Muscle of leg (tissue), 11 donors: ENCODE results near the gene TMEM253. TPM values are rescaled to one million over a fixed set of nuclear protein-coding genes. Genes with fewer than 3 reads are reported as not detected.
A peak's percentile ranks its signal among the peaks of the same experiment; 100 is the strongest.

ENCODE experiments used
- DNase-seq: peaks from one replicate; pipeline ENCODE4 v3.0.0; 2013
- H3K27ac ChIP-seq: one replicate; pipeline ENCODE4 v1.5.1; 2013; ENCODE audit warnings: mild to moderate bottlenecking, low read length, control low read depth
- H3K27me3 ChIP-seq: one replicate; pipeline ENCODE4 v1.6.1; 2013; ENCODE audit warnings: low read length; ENCODE audit not compliant: control insufficient read depth, insufficient read depth
- H3K36me3 ChIP-seq: one replicate; pipeline ENCODE4 v1.6.1; 2013; ENCODE audit warnings: low read length; ENCODE audit not compliant: control insufficient read depth, insufficient read depth
- H3K4me1 ChIP-seq: one replicate; pipeline ENCODE4 v1.6.1; 2013; ENCODE audit warnings: low read length; ENCODE audit not compliant: control insufficient read depth, insufficient read depth
- H3K4me3 ChIP-seq: one replicate; pipeline ENCODE4 v1.5.1; 2013; ENCODE audit warnings: low read length, control low read depth
- H3K9me3 ChIP-seq: replicated peaks from 2 replicates; pipeline ENCODE4 v1.6.1; 2013; ENCODE audit warnings: low read depth, low read length; ENCODE audit not compliant: control insufficient read depth
- WGBS: methylation state at CpG from one replicate; pipeline ENCODE4 v1.1.5; 2013; ENCODE audit warnings: missing lambda C conversion rate; ENCODE audit not compliant: insufficient coverage; 5-methylcytosine and 5-hydroxymethylcytosine counted together
- polyA plus RNA-seq, 8 donors: library from polyadenylated mRNA; unstranded; fragments of 120-200 nt; gene quantifications; one replicate each; pipeline versions ENCODE4 v1.2.1 to v1.2.3, GENCODE V29; 2013; ENCODE audit warnings: inconsistent platforms in 1 of 8, low replicate concordance in 1 of 8; ENCODE audit not compliant: insufficient read length in 8 of 8, insufficient read depth in 1 of 8
- total RNA-seq: library from RNA; stranded (reverse); fragments of 120-200 nt; gene quantifications from one replicate; pipeline ENCODE4 v1.2.4, GENCODE V29; 2013

Gene TMEM253
- total and polyA plus RNA-seq, 9 donors = 0.29 to 1.4 (median 0.65) TPM

DNA sequence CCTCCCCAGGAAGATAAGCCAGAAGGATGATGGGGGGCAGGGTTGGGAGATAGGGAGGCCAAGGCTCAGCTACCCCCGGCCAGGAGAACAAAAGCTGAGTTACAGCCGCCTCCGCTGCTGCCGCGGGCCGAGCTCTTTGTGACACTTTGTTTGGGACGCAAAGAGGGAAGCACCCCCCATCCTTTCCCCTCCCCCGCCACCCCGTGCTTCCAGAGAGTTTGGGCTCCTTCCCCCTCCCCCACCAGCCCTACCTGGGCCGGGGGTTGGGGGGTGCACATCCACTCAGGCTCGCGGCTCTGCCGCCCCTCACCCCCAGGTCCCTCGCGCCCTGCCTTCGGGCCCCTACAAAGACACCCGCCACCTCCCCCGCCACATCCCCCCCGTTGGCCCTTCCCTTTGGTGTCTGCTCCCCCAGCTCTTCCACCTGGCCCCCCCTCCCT, 3.2 kb upstream of the TMEM253 start:
- Histone ChIP-seq H3K27me3 (no peaks in the 10 kb centered on the region), H3K9me3 (no peaks in the 10 kb centered on the region), H3K36me3 (peaks cover 4% of the 10 kb centered on the region), H3K4me3 (peak overlapping the region; percentile 25), H3K27ac (peak overlapping the region; percentile 77), H3K4me1 (peaks cover 49% of the 10 kb centered on the region)
- DNase-seq = no peak
- 0% methylated on average over 7 of the region's 19 CpGs for WGBS

DNA sequence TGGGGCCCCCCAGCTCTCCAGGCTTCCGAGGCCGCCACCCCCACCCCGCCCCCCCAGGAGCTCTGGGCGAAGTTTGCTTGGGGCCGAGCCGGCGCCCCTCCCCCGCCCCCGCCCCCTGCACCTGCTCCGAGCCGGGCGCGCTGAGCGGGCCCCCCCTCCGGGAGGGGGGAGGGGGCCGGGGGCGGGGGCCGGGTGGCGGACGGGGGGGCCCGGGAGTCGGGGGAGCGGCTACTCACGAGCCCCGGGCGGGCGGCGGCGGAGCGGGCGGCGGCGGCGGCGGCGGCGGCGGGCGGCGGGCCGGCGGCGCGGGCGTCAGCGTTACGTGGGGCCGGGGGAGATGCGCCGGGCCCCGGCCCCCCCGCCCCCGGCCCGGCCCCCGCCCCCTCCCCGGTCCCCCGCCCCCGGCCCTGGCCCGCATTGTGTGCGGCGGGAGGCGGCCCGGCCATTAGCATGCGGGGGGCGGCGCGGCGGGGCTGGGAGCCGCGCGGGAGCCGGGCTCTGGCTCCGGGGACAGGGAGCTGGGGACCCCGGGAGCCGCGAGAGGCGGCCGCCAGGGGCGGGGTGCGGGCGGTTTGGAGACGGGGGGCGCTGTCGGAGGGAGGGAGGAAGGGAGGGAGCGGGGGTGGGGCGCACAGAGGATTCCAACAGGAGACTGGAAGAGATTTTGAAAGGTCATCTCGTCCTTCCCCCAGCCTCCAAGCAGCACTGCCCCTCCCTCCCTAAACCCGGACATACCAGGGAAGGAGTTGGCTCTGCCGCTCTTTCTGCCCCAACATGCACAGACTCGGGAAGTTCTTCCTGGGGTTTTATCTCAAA, 2.6 kb upstream of the TMEM253 start, which contains the start of gene ZNF219:
Gene ZNF219 (minus strand): TSS at position 580 of the 816 bp plus-strand sequence. CDS start 5,064 bp downstream, outside the sequence.
- Histone ChIP-seq H3K36me3 (no peaks in the 10 kb centered on the region), H3K27me3 (no peaks in the 10 kb centered on the region), H3K27ac (peak within 1 kb of the TSS; percentile 89), H3K4me3 (peak within 1 kb of the TSS; percentile 61), H3K4me1 (peaks cover 49% of the 10 kb centered on the region), H3K9me3 (no peaks in the 10 kb centered on the region)
- under 1% methylated on average over 21 of the region's 90 CpGs for WGBS
- DNase-seq = peak; percentile 77

DNA sequence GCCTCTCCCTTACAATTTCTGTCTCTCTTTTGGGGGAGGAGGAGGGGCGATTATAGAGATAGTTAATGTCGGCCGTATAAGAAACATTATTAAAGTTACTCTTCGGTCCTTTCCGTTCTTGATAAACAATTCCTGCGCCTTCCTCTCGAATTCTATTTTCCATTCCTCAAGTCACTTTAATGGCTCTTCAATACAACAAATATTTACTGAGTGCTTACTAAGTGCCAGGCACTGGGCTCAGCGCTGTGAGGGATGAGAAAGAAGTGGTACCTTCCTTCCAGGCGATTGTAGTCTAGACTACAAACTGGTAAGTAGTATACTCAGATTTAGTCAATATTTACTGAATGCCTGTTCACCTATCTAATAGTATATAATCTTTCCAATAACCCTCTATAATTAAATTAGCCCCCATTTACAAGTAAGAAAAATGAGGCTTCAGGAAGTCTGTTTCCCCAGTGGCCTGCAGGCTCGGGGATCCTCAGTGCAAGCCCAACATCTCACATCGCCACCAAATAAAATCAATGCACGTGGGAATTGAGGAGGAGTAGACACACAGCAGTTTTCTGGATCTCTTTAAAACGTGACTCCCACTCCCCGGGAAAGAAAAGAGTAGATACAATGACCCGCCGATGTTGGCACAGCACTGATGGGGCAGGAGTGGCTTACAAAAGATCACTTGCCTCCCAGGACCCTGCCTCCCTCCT, 1.8 kb upstream of the TMEM253 start:
- peak overlapping the region; percentile 61 for H3K4me3 ChIP-seq
- H3K27me3 ChIP-seq = no peaks in the 10 kb centered on the region
- 34% methylated on average over 4 of the region's 16 CpGs for WGBS
- H3K4me1 ChIP-seq = peaks cover 44% of the 10 kb centered on the region
- no peak for DNase-seq
- H3K27ac ChIP-seq = peak overlapping the region; percentile 89
- H3K36me3 ChIP-seq = no peaks in the 10 kb centered on the region
- H3K9me3 ChIP-seq = no peaks in the 10 kb centered on the region

DNA sequence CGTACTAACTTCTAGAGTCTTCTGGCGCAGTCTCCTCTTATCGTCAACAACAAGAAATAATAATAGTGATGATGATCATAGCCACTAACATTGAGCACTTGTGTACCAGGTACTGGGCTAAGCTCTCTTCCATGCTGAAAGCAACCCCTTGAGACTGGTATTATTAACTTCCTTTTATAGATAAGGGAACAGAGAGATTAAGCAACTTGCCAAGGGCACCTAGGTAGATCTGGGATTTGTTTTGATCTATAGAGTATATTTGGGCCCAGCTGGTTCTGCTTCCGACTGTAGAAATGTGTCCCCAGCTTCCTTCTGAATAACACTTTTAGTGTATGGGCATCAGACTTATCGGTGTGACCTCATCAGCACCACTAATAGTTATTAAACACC, 1.3 kb upstream of the TMEM253 start:
- H3K36me3 ChIP-seq = no peaks in the 10 kb centered on the region
- H3K27me3 ChIP-seq = no peaks in the 10 kb centered on the region
- peaks cover 39% of the 10 kb centered on the region for H3K4me1 ChIP-seq
- no peaks in the 10 kb centered on the region for H3K9me3 ChIP-seq
- no peak overlapping the region for H3K4me3 ChIP-seq
- 89% methylated on average over 1 of the region's 5 CpGs for WGBS
- peak overlapping the region; percentile 35 for H3K27ac ChIP-seq
- no peak for DNase-seq

DNA sequence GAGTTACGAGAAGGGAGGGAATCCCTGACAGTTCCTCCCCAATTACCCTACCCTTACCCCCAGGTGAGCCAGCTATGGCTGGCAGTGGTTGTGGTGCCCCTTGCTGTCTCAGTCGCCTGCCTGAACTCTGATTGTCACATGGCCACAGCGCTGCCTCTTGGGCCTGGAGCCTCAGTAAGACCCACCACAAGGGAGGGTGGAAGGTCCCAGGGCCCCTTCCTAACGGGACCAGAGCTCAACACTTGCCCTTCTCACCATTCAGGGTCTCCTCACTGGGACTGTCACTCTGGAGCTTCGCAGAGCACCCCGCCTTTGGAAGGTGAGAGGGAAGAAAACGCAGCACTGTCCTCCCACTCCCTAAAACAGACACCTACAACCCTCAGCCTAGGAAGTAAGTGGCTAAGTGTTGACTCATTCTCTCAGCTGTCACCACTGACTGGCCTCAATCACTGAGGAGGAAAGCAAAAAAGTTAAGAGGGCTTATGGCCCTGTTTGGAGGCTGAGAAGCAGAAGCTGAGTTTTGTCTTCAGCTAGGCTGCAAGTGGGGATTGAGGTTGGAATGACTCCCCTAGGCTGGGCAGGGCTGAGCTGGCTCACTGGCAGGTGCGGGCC, 1.0 kb downstream of the TMEM253 start:
- Histone ChIP-seq H3K9me3 (no peaks in the 10 kb centered on the region), H3K36me3 (no peaks in the 10 kb centered on the region), H3K4me3 (no peak overlapping the region), H3K4me1 (peaks cover 44% of the 10 kb centered on the region), H3K27ac (no peak overlapping the region), H3K27me3 (no peaks in the 10 kb centered on the region)
- DNase-seq = no peak
- WGBS = 84% methylated on average over 3 of the region's 8 CpGs

DNA sequence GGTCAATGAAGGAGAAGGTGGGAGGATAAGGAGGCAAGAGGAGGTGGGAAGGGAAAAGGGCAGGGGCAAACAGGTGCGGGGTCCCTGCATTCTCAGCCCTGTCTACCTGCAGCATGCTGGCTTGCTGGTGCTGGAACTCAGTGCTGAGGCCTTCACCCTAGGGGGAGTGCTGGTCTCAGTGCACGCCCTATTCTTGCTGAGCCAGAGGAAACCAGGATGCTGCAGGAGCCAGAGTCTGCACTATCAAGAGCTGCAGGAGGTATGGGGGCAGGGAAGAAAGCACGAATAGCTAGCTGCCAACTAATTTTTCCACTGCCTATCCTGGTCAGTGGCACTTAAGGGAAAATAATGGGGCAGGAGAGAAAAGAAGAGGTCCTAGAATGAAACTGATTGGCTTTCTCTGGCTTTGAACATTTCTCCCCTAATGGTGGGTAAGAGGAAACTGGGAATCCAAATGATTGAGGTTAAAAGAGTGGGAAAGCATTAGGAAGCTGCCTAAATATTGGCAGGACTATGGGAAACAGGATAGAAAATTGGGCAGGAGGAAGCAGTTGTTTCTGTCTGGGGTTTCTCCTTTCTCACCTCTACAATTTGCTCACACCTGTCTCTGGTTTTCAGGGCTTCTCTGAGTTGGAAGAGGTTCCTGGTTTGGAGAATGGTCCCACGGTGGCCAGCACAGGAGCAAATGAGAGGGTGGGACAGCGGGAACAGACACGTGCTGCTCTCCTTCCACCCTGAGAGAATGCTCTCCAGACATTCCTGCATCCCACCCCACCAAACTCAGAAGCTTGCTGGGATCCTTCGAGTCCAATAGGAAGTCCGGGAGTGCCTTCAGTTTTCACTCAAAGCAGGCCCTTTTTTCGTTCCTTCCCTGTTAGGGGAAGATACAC, 1.9 kb downstream of the TMEM253 start:
- peak overlapping the region; percentile 97 for H3K27ac ChIP-seq
- WGBS = 0% methylated on average over 5 of the region's 9 CpGs
- no peaks in the 10 kb centered on the region for H3K27me3 ChIP-seq
- peaks cover 44% of the 10 kb centered on the region for H3K4me1 ChIP-seq
- H3K9me3 ChIP-seq = no peaks in the 10 kb centered on the region
- no peak for DNase-seq
- peak overlapping the region; percentile 81 for H3K4me3 ChIP-seq
- H3K36me3 ChIP-seq = no peaks in the 10 kb centered on the region

DNA sequence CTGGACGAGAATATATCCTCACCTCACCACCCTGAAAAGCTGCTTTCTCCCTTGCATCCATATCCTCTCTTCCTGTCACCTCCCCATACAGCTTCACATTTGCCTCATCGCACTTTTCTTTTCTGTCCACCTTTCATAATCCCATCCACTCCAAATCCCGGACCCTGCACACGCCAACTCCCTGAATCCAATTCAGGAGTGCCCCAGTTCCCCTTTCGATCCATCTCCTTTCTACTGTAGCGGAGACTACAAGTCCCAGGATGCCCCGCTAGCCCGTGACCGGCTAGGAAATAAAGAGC, 2.5 kb downstream of the TMEM253 start:
- H3K36me3 ChIP-seq = no peaks in the 10 kb centered on the region
- no peaks in the 10 kb centered on the region for H3K27me3 ChIP-seq
- peaks cover 44% of the 10 kb centered on the region for H3K4me1 ChIP-seq
- 0% methylated on average over 7 of the region's 9 CpGs for whole genome bisulfite sequencing
- H3K27ac ChIP-seq = peak overlapping the region; percentile 97
- no peaks in the 10 kb centered on the region for H3K9me3 ChIP-seq
- no peak for DNase-seq
- peak overlapping the region; percentile 81 for H3K4me3 ChIP-seq

DNA sequence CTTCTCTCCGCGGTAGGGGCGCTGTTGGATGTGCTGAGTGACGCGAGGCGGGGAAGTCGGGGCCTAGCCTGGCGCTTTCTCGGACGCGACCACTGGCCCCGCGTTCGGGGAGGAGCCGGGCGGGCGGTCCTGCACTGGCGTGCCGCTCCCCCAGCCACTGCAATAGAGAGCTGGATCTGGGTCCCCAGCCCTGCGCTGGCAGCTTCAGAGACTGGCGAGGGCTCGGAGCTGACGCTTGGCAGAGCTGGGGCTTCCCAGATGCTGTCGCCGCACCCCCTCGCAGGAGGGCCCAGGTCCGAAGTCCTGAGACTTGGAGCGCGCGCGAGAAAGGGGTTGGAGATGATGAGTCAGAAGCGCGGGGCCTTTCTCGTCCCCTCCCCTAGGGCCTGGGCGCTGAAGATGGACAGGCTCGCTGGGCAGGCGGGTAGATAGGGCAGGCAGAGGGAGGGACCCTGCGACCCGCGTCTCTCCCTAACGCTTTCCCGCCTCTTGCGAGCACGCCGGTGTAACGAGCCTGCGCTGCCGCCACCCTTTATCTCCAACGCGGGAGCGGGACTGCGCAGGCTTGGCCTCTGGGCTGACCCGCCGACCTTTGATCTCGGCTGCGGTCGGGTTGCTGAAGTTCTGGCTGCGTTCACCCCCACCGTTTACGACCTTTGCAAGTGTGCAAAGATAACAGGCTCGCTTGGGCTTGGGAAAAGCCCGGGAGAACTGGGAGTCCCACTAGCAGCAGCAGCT, 3.0 kb downstream of the TMEM253 start:
- Histone ChIP-seq H3K36me3 (no peaks in the 10 kb centered on the region), H3K27me3 (no peaks in the 10 kb centered on the region), H3K4me1 (peaks cover 44% of the 10 kb centered on the region), H3K9me3 (no peaks in the 10 kb centered on the region), H3K27ac (peak overlapping the region; percentile 97), H3K4me3 (peak overlapping the region; percentile 81)
- under 1% methylated on average over 51 of the region's 62 CpGs for WGBS
- DNase-seq = peak; percentile 99

DNA sequence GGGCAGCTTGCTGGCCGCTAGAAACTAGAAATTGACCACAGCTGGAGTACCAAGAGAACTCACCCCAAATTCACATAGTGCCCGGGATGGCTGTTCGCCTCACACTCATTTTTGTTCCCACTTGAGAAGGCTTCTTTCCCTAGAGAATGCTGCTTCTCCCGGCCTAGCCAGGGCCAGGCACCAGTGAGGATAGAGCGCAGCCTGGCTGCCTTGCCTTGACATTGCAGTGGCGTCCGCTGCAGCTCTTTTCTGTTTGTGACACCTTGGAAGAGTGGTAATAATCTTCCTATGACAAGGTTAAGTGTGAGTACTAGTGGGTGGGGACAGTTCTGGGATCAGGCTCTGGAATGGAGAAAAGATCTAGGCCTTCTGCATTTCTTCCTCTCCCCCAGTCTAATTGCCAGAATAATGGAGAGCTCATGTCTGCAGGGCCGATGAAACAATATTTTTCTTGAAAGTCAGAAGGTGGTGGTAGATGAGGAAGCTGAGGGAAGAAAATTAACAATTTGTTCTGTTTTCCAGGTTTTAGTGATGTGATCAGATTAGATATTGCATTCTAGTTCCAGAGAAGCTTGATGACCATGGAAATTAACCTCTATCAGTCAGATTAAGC, 3.7 kb downstream of the TMEM253 start:
- H3K36me3 ChIP-seq = no peaks in the 10 kb centered on the region
- H3K4me1 ChIP-seq = peaks cover 37% of the 10 kb centered on the region
- no peaks in the 10 kb centered on the region for H3K27me3 ChIP-seq
- peak overlapping the region; percentile 97 for H3K27ac ChIP-seq
- DNase-seq = peak; percentile 87
- peak overlapping the region; percentile 81 for H3K4me3 ChIP-seq
- H3K9me3 ChIP-seq = no peaks in the 10 kb centered on the region
- WGBS = 0% methylated on average over 4 of the region's 8 CpGs
